ENCODE measurements around the gene DCAF6.

- TF ChIP-seq CTCF (IDR thresholded peaks at IDR 0.05) = no peak
- TF ChIP-seq POLR2A (IDR thresholded peaks at IDR 0.05) = no peak
- no peak for TF ChIP-seq EP300 (IDR thresholded peaks at IDR 0.05)
- TF ChIP-seq POLR2AphosphoS5 (IDR thresholded peaks at IDR 0.05) = no peak
Observed at GRCh38 chr1:167964646-167965045, 28.2 kb downstream of the DCAF6 start.
